VCaP (cell line): ENCODE measurements around the gene CHTF18.

Source experiments
- H3K27ac ChIP-seq: fragments of 450-650 bp; 2 replicates; pipeline ENCODE4 v1.5.1; 2017
- TF ChIP-seq, protein P1 (sequence below): fragments of 450-650 bp; conservative IDR thresholded peaks from 2 replicates; pipeline ENCODE4 v1.5.1; 2017; ENCODE audit warnings: mild to moderate bottlenecking, moderate library complexity

Gene CHTF18

DNA sequence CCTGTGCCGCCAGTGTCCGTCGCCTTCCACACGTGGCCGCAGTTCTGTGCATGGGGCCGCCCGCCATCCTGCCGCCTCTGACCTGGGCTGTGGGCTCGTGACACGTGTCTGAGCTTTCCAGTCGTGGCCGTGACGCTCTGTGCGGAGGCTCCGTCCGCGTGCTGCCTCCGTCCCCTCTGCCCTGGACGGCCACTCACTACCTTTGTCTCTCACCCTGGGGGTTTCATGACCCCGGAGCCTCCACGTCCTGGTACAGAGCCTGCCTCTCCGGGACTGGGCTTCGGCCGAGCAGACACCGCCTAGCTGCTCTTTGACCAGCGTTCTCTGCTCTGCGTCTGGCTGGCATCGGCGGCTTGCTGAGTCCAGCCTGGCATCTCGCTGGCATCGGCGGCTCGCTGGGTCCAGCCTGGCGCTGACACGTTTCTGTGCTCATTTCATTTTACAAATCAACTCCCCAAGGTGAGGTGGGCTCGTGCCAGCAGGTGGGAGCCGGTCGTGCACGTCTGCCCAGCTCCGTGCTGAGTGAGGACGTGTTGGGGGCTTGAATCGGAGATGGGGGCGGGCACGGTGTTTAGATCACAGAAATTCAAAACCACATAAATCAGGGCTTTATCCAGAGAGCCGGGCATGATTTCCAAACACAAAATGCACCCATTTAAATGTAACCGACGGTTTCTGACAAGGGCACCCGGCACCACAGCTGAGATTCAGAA, 56.4 kb downstream of the CHTF18 start:
- H3K27ac ChIP-seq = no peak overlapping the region
- TF ChIP-seq, protein P1, sequence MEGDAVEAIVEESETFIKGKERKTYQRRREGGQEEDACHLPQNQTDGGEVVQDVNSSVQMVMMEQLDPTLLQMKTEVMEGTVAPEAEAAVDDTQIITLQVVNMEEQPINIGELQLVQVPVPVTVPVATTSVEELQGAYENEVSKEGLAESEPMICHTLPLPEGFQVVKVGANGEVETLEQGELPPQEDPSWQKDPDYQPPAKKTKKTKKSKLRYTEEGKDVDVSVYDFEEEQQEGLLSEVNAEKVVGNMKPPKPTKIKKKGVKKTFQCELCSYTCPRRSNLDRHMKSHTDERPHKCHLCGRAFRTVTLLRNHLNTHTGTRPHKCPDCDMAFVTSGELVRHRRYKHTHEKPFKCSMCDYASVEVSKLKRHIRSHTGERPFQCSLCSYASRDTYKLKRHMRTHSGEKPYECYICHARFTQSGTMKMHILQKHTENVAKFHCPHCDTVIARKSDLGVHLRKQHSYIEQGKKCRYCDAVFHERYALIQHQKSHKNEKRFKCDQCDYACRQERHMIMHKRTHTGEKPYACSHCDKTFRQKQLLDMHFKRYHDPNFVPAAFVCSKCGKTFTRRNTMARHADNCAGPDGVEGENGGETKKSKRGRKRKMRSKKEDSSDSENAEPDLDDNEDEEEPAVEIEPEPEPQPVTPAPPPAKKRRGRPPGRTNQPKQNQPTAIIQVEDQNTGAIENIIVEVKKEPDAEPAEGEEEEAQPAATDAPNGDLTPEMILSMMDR = no peak

DNA sequence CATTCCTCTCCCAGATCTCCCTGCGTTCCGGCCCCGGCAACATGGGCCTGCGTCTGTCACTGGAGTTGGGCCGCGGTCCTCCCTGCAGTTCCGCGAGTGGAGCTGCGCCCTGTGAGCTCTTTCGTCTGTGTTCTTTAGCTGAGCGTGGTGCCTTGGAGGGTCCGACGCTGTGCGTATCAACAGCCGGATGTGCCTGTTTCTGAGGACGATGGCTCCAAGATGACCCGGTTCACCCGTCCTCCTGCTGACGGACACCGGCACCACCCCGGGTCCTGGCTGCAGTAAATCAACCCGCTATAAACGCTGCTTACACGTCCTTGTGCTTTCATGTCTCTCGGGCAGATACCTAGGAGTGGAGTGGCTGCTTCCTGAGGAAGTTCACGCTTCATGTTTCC, 56.9 kb downstream of the CHTF18 start:
- H3K27ac ChIP-seq = no peak overlapping the region
- TF ChIP-seq, protein P1 = no peak

DNA sequence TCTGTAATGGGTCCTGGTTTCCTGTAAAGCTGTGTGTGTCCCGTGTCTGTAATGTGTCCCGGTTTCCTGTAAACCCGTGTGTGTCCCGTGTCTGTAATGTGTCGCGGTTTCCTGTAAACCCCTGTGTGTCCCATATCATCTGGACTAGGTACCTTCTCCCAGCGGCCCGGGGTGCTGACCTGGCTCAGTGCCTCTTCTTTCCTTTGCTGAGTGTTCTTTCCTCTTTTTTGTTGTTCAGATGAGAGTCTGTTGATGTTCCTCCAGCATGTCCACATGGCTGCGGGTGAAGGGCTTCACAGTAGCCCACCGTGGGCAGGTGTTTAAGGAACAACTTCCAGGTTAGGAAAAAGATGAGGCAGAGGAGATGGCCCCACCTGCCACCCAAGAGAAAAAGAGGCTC, 58.7 kb downstream of the CHTF18 start:
- no peak overlapping the region for H3K27ac ChIP-seq
- TF ChIP-seq, protein P1 = no peak
